Left colon (tissue), 2 donors: ENCODE measurements around the gene SGPL1. TPM values are rescaled to one million over a fixed set of nuclear protein-coding genes. Genes with fewer than 3 reads are reported as not detected.

Source experiments
- ATAC-seq: fragments of 200-7000 bp; cut with Tn5 transposase; one replicate; pipeline ENCODE4 v1.9.1; 2020; ENCODE audit warnings: mild to moderate bottlenecking, moderate library complexity
- DNase-seq, 2 donors: peaks; one replicate each; pipeline ENCODE4 v3.0.0-alpha.2; 2020
- intact Hi-C, 2 donors: fragments of 100-400 bp; cut with DNase I in 1 of 2; cut with micrococcal nuclease in 1 of 2; formaldehyde crosslinking; loops; one replicate each; pipeline versions ENCODE4 v1.11.2 to v1.14.0; 2022; cut with DNase I, micrococcal nuclease
- total RNA-seq, 2 donors: library from RNA; stranded (reverse); fragmentation: NEBNext Ultra II Directional; extraction: Animal tissue kit (Norgen Biotek cat#: 25700); gene quantifications; one replicate each; pipeline ENCODE4 v1.2.1, GENCODE V29; 2021
- donor health status: DM: no; HTN: no; CAD: no.
- donor health status: DM: yes; HTN: yes; CAD: no.

SGPL1 gene
- total RNA-seq, 2 donors from 2014 or later = 68.8 to 82.2 TPM

DNA sequence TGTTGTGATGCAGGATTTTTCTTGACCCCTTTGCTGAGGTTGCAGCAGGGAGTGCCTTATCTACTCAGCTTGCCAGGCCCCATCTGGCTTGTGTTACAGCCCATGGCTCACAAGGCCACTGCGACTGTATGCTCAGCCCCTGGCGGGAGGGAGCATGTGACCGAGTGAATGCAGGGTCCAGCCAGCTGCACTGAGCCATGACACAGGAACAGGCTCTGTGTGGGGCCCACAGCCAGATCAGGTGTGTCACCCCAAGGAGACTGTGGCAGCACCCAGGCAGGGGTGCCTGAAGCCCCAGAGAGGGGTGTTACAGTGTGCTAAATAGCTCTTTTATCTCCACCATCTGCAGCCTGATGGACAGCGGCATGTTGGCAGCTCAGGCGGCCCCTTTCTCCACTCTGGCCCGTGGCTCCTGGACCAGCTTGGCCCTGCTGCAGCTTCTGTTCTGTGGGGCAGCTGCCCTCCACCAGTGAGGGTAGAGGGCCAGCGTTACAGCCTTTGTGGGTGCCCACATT, 75.2 kb downstream of the SGPL1 start:
- DNase-seq (no peak), ATAC-seq (no peak)
- intact Hi-C loops = no loop called here

DNA sequence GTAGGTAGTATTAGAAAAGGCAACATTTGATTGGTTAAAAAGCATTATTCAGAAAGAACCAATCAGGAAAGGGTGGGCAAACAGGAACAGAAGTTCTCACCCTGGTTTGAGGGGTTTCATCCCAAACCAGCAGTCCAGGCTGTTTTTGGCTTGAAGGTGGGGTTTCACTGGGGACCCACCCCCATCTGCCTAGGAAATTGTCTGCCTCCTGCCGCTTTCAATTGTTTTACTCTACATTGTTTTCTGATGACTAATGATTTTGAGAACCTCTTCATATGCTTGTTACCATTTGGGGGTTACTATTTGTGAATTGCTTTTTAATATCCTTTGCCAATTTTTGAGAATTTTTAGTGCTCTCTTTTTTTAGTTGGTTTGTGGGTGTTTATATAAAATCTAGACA, 75.9 kb downstream of the SGPL1 start:
- DNase-seq = no peak
- ATAC-seq = no peak
- intact Hi-C loops = no loop called here

DNA sequence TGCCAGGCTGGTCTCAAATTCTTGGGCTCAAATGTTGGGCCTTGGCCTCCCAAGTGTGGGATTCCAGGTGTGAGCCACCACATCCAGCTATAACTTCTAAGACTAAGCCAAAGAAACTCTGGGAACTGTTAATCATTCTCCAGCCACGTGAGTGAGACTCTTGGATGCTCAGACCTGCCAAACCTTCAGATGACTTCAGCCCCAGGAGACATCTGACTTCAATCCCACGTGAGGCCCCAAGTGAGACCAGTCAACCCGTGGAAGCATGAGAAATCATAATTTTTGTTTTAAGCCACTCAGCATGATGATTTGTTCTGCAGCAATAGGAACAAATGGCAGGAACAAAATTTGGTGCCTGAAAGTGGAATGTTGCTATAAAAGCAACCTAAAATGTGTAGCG, 76.9 kb downstream of the SGPL1 start:
- no peak for ATAC-seq
- DNase-seq = no peak
- intact Hi-C loops = no loop called here

DNA sequence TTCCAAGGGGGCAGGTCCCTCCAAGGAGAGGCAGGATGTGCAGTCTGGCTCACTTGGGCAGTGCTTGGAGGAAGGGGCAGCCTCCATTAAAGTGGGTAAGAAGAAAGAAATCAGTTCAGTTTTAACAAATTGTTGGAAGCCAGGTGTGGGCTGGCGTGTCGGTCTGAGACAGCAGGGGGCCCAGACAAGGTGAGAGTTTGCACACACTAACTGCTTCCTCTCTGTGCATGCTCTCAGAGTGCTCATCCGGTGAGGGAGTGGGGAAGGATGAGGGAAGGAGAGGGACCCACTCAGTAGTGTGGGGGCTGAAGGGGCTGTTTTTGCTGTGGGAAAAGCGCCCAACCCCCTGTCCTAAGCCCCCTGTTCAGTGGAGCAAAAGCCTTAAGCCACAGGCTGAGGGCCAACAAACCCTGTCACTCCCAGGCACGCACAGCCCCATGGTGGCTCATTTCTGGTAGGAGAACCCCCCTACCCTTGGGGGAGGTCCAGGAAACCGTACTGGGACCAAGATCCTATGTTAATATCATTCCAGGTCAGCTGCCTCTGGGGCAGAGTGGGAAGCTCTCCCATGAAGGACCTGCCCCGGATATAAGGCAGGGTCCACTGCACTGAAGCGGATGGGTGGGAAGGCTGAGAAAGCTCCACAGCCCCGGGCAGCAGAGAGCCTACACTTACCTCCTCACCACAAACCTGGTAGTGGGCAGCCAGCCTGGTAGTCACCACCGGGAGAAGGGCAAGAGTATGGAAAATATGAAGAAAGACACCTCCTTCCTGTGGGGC, 77.7 kb downstream of the SGPL1 start:
- no peak for DNase-seq

DNA sequence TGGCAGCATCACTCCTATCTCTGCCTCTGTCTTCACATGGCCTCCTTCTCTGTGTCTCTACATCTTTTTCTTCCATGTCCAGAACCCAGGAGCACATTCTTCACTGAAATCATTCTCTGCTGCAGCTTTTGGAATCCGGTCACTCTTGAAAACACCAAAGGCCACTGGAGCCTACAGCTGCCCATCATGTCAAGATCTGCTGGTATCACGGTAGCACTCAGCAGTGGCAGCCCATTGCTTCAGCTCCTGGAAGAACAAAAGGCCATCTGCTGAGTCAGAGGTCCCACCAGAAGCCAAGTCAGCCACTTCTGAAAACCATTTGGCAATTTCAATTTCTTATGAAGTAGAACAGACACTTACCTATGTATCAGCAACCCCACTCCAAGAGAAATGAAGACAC, 78.7 kb downstream of the SGPL1 start:
- intact Hi-C loops = no loop called here
- no peak for ATAC-seq
- DNase-seq = no peak

More for the DNA sequence above, 77.7 kb downstream of the SGPL1 start:
- no peak for ATAC-seq
- intact Hi-C loops = no loop called here

DNA sequence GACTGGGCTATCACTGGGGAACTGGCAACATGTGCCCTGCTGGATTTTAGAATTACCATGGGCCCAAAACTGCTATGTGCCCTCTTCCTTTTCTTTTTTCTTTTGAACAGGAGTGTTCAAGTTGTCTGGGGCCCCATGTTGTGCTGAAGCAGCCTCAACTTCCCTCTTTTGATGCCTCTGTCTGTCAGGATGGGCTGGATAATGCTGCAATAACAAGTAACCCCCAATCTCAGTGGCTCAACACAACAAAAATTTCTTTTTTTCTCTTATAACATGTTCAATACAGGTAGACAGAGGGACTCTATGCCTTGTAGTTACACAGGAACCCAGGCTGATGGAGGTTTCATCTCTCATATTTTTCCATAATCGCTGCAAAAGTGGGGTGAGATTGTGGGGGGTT, 80.8 kb downstream of the SGPL1 start:
- ATAC-seq = no peak
- no peak for DNase-seq
- intact Hi-C loops = no loop called here

DNA sequence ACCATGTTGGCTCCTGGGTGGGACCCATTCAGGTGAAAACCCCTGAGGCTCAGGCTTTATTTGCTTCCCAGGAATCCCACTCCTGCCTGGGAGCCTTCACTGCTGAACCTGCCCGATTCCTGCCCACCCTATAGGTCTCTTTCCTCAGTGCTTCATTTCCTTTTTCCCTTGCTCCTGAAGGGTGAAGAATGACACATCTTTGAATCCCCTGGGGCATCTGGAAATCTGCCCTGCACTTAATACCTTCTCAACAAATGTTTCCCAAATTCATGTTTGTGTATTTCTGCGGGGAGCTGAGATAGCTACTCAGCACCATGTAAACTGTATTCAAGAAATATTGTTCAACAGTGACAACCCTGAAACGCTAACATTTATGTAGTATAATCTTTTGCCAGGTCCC, 82.9 kb downstream of the SGPL1 start:
- intact Hi-C loops = no loop called here
- DNase-seq (no peak), ATAC-seq (no peak)

DNA sequence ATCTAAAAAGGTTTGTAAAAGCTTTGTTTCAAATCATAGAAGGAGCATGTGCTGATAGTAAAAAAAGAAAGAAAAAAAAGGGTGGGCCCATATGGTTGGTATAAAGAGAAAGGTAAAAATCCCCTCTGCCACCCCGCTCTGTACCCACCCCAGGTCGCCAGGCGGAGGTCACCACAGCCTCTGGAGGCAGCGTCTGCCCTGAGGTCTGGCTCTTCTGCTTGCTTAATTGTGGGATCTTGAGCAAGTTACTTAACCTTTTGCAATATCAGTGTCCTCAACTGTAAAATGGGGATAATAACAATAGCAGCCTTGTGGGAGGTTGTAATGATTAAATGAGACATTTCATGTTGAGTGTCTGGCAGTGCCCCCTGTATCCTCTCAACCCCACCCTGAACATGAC, 83.3 kb downstream of the SGPL1 start:
- intact Hi-C loops = no loop called here
- no peak for ATAC-seq
- DNase-seq = no peak

DNA sequence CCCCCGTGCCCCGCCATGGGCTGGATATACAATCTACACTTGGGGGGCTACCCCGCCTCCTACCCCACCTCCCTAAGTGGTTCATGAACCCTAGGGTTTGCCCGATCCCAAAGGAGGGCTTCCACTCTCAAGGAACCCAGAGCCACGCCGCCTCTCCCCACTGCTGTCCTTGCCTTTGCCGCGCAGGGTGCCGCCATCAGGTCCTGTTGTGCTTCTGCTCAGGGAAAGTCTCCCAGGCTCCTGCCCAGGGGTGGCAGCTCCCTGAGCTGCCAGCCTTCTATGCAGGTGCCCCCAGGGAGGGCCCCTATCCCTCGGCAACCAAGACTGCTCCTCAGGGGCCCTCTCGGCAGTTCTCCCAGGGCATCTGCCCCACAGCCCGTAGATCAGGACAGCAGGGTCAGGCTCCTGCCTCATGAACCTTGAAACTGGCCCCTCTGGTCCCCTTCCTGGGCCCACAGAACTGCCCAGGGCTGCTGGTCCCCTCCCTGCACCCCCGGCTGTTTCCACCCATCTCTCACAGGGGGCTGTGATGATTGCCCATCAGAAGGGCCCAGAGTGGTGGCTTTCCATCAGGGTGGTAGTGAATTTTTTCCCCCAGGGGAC, 85.6 kb downstream of the SGPL1 start:
- DNase-seq (no peak), ATAC-seq (no peak)
- intact Hi-C loops = loop anchor here in 1 of 2 donors (5.0 kb wide), 1 partner anchor 386 kb away; no protein-coding TSS in a partner anchor

DNA sequence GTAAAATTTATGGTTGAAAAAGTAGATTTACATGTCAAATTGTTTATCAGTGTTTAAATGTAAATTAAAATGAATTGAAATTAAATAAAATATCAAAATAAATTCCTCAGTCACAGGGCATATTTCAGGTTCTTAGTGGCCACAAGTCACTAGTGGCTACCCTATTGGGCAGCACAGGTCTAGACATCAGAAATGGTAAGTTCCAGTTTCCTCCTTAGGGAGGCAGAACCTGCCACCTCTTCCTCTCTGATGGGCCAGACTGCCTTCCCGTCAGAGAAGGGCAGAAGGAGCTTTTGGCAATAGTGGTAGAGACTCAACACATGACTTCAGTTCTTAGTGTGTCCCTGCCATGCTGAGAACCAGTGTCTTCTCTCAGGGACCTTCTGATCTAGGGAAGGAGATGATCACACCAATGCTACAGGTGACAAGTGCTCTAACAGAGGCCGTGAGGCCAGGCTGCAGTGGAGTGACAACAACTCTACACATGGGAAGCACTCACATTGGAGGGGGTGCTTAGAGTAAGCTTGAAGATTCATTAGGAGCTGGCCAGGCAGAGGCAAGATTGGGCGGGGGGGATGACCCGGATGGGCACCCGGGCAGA, 87.0 kb downstream of the SGPL1 start:
- intact Hi-C loops = loop anchor here in 1 of 2 donors (5.0 kb wide), 1 partner anchor 385 kb away; no protein-coding TSS in a partner anchor
- DNase-seq (no peak), ATAC-seq (no peak)

DNA sequence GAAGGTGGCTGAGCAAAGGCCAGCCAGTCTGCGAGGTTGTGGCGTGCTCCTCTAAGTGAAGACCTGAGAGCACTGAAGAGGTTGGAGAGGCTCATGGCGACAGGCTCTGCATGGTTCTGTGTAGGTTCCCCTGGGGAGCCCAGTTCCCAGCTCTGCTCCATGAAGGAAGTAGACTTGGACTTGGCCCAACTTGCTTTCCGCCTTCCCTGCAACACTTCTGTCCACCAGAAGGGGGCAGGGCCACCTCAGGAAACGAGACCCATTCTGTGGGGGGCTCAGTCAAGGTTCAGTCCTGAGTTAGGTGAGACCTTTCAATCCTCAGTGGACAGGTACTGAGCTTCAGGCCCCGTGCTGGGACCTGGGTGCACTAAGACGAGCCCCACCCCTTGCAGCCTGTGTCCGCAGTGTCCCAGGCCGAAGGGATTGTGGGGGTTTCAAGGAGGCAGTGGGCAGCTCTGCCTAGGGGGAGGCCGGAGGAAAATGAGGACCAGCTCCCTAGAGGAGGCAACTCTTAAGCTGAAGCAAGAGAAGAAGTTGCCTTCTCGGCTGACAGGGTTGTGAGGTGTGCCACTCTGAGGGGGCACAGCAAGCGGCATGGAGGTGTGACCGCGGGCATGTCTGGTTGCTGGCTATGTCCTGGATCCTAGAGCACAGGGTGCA, 87.6 kb downstream of the SGPL1 start:
- intact Hi-C loops = loop anchor here in 1 of 2 donors (5.0 kb wide), 1 partner anchor 384 kb away; no protein-coding TSS in a partner anchor
- DNase-seq = peak in 1 of 2 donors; percentile 49
- peak; percentile 53 for ATAC-seq

DNA sequence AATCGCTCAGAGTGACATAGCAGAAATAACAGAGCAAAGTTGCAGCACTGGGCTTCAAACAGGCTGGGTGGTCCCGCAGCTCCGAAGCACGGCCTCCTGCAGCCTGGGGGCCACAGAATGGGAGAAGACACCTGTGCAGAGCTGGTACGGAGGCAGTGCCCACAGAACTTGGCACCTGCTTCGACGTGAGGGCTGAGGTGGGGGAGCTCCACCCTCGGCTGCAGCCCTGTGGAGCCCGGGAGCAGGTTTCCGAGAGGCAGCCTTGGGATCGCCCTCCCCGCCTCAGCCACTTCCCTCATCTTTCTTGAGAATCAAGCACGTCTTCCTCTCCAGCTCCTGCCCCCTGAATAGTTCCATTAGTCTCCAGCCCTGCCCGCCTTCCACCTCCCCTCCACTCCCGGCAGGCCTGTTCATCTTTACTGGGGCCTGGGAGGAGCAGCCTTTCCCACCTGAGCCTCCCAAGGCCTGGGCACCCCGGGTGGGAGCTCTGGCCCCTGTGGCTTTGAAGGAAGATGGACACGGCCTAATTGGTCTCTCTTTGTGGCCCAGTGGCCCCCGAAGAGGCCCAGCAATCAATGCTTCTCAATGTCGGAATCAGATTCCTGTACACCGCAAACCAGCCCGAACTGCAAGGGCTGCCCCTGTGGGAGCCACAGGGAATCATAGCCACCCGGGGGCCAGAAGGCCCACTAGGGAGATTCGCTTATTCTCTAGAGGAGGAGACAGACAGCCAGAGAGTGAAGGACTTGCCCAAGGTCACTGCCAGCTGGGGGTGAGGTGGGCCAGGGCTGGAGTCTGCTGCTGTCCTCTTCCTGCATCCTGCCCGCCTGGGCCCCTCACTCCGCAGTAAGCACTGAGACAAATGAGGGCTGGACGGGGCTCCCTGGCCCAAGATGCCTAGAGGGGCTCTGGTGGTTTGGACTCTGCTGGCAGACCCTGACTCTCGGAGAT, 89.6 kb downstream of the SGPL1 start:
- intact Hi-C loops = no loop called here
- no peak for DNase-seq

DNA sequence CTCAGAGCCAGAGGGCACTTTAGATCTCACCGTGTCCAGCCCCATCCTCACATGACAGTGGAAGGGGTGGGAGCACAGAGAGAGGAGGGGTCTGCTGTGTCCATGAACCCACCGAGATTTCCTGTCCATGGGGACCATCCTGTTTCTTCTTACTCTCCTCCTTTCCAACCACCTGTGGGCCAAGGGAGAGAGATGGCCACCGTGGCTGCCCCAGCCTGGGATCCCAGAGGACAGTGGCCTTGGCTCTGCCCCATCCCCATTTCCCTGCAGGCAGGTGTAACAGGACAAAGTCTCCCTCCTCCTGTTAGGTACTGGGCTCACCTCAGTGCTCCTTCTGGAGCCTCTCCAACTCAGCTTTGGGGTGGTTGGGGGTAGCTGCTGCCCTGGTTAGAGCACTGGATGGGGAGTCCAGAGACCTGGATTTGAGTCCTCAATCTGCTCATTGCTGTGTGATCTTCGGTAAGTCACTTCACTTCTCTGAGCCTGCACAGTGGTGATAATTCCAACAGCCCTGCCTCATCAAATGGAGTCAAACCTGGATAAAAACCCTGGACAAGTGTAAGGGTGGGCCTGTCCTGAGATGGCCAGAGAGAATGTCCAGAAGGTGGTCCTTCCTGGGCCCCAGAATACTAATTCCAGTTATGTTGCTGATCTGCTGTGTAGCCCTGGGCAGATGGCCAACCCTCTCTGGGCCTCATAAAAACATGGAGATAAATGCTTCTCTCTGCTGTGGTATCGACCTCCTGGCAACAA, 90.5 kb downstream of the SGPL1 start:
- intact Hi-C loops = no loop called here
- no peak for DNase-seq

More for the DNA sequence above, 89.6 kb downstream of the SGPL1 start:
- no peak for ATAC-seq

DNA sequence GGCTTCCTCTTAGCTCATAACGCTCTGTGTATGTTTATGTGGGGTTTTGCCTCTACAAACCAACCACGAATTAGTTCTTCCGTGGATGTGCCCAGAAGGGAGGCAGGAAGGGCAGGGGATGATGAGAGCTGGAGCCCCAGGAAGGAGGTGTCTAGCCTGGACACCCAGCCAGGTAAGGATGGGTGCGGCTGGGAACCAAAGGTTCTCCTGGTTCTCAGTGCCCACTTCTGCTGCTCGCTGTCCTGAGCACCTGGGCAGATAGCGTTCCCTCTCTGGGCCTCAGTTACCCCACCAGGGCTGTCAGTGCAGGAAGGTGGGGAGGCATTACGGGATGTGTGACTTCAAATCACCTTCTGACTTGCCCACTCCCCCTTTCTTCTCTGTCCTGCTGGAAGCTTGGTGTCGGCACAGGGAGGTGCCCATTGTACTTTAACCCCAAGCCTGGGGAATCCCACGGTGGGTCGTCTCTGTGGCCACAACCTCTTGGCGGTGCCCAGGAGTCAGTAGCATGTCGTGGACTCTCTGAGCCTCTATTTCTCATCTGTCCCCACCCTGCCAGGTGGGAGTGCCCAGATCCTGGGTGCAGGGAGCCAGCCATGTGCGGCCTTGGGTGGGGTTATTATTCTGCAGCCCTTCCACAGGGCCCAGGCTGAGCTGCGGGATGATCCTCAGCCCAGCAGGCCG, 91.3 kb downstream of the SGPL1 start:
- DNase-seq (peak in 1 of 2 donors; percentile 43), ATAC-seq (peak; percentile 87)
- intact Hi-C loops = no loop called here

More for the DNA sequence above, 90.5 kb downstream of the SGPL1 start:
- ATAC-seq = no peak

DNA sequence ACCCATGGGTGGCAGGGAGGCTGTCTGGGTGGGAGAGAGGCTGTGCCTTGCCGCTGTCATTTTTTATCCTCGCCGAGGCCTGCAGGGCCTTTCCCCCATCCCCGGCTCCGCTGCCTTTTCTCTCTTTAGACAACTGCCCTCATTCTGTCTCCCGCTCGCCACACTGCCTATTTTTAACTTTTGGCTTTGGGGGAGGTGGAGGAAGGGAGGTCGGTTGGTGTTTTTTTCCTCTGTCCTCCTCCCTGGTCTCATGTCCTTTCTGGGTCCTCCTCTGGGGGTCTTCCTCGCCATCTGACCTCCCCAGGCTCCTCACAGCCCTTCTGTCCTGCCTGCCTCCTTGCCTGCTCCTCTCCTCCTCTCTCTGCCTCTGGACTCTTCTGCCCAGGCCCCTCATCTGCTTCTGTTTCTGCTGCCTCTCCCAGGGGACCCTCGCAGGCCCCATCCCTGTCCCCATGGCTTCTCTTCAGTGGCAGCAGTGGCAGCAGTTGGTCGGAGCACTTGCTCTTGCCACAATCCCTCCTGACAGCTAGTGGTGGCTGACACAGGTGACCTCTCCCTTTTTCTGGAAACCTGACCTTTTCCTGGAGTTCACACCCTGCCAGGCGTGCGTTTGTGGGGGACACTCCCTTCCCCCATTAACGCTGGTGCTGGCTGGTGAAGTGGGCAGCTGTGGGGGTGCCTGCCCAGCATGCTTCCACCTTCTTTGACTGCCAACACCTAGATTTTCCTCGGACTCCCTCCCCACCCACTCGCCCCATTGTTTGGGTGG, 92.1 kb downstream of the SGPL1 start:
- DNase-seq = no peak
- intact Hi-C loops = no loop called here
- no peak for ATAC-seq
